ENCODE data around the gene CENPH. TPM values are rescaled to one million over a fixed set of nuclear protein-coding genes. Genes with fewer than 3 reads are reported as not detected.
"Not testable (repeated sequence)": the region's sequence is repeated elsewhere in the genome, so short reads cannot be mapped to it uniquely, and the experiment has no call there.

CENPH gene
- total RNA-seq, 1 donor from 2014 or later: 7.0 TPM

GRCh38 chr5:69209602-69210001 lies 20.2 kb downstream of the CENPH start:
- DNase-seq (ENCODE audit: low spot score): no peak

GRCh38 chr5:69211200-69211599 lies 21.8 kb downstream of the CENPH start:
- DNase-seq (ENCODE audit: low spot score): no peak

GRCh38 chr5:69212022-69212421 lies 22.6 kb downstream of the CENPH start:
- DNase-seq (ENCODE audit: low spot score): no peak

- DNase-seq (ENCODE audit: low spot score): no peak
Observed at GRCh38 chr5:69213513-69214215, 24.3 kb downstream of the CENPH start.

GRCh38 chr5:69217151-69217511 lies 27.7 kb downstream of the CENPH start:
- DNase-seq (ENCODE audit: low spot score): no peak

- peak; percentile 96 for DNase-seq (ENCODE audit: low spot score)
Observed at GRCh38 chr5:69217548-69218526, 28.5 kb downstream of the CENPH start.

GRCh38 chr5:69219939-69220338 lies 30.6 kb downstream of the CENPH start:
- DNase-seq (ENCODE audit: low spot score): no peak

GRCh38 chr5:69220371-69220770 lies 31.0 kb downstream of the CENPH start:
- DNase-seq (ENCODE audit: low spot score): not testable (repeated sequence)

- not testable (repeated sequence) for DNase-seq (ENCODE audit: low spot score)
Observed at GRCh38 chr5:69220833-69221232, 31.4 kb downstream of the CENPH start.

GRCh38 chr5:69224520-69224919 lies 35.1 kb downstream of the CENPH start:
- DNase-seq (ENCODE audit: low spot score): no peak

- DNase-seq (ENCODE audit: low spot score): no peak
Observed at GRCh38 chr5:69225860-69226259, 36.5 kb downstream of the CENPH start.

- no peak for DNase-seq (ENCODE audit: low spot score)
Observed at GRCh38 chr5:69230181-69230580, 40.8 kb downstream of the CENPH start.

GRCh38 chr5:69231281-69231680 lies 41.9 kb downstream of the CENPH start:
- no peak for DNase-seq (ENCODE audit: low spot score)

GRCh38 chr5:69231851-69232250 lies 42.5 kb downstream of the CENPH start:
- no peak for DNase-seq (ENCODE audit: low spot score)

- peak; percentile 97 for DNase-seq (ENCODE audit: low spot score)
Observed at GRCh38 chr5:69234457-69235268, 45.3 kb downstream of the CENPH start, which contains the start of gene CDK7. Gene CDK7, plus strand, starts transcription at chr5:69234886. Its CDS starts 90 bp downstream, at chr5:69234976.

- not testable (repeated sequence) for DNase-seq (ENCODE audit: low spot score)
Observed at GRCh38 chr5:69236733-69237132, 47.4 kb downstream of the CENPH start.

- DNase-seq (ENCODE audit: low spot score): no peak
Observed at GRCh38 chr5:69237877-69238276, 48.5 kb downstream of the CENPH start.

GRCh38 chr5:69238760-69239251 lies 49.4 kb downstream of the CENPH start:
- no peak for DNase-seq (ENCODE audit: low spot score)

- no peak for DNase-seq (ENCODE audit: low spot score)
Observed at GRCh38 chr5:69242215-69242927, 53.0 kb downstream of the CENPH start.

- DNase-seq (ENCODE audit: low spot score): no peak
Observed at GRCh38 chr5:69245031-69245430, 55.6 kb downstream of the CENPH start.

- no peak for DNase-seq (ENCODE audit: low spot score)
Observed at GRCh38 chr5:69248019-69248418, 58.6 kb downstream of the CENPH start.

All from umbilical cord (tissue), 2 donors.